Measurements from ENCODE around the gene ATXN7L3.

ATXN7L3 gene

DNA sequence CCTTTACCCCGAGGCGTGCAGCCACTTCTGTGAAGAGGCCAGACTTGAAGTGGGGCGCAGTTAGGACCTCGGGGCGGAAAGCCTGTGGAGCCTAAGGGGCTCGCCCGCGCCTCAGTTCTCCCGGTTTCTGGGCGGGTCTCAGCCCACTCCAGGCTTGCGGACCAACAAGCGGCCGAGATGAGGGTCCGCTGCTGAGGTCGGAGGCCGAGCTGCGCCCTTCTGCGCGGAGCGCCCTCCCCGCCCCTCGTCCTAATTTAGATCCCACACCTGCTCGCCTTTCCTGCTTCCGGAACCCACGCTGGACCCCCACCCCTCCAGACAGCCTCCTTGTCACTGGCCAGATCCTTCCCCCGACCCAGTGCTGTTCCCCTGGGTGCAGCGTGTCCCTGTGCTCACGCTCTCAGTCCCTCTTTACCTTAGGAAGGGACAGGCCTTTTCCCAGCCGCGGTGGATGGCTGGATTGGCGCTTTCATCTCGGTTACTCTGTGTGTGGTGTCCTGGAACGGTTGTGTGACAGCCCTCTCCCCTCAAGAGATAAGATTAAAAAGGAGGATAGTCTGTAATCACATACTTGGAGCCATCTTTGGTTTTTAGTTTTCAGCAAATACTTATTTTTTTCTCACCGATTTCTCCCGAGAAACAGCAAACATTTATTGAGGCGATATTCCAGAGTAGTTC lies 933 bp upstream of the ATXN7L3 start:
- no peak for DNase-seq (ENCODE audit: low read depth in 2 of 2)

DNA sequence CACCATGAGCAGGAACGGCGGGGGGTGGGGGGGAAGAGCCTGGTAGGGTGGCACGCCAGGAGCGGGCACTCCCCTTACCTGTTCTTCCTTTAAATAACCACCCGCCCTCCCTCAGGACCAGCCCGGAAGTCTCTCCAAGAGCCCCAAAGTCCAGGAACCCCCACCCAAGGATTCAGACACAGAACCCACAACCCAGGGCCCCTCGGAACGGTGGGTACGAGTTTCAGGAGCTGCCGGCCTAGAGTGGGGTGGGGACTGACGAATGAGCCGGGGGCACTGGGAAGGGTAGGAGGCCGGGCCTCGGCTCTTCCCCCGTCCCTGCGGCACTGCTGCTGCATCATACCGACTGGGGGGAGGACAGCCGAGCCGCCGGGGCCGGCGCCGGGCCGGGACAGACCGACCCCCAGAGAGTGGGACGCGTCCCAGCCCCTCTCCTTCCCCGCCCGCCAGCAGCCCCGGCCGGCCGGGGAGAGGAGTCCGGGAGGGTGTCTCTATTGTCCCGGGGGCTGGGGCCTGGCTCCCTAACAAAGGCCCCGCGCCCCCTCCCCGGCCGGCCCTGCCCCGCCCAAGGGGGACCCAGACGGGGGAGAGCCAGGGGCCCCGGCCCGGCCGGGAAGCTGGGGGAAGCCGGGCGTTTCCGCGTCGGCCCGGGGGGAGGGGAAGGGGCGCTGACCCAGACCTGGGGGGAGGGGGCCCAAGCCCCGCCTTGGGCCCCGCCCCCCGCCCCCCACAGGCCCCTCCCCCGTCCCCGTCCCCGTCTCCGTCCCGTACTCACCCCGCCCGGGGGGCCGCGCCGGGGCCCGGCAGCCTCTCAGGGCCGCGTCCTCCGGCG lies 747 bp downstream of the ATXN7L3 start:
- DNase-seq (ENCODE audit: low read depth in 2 of 2), result peak in 1 of 2 donors; percentile 59

DNA sequence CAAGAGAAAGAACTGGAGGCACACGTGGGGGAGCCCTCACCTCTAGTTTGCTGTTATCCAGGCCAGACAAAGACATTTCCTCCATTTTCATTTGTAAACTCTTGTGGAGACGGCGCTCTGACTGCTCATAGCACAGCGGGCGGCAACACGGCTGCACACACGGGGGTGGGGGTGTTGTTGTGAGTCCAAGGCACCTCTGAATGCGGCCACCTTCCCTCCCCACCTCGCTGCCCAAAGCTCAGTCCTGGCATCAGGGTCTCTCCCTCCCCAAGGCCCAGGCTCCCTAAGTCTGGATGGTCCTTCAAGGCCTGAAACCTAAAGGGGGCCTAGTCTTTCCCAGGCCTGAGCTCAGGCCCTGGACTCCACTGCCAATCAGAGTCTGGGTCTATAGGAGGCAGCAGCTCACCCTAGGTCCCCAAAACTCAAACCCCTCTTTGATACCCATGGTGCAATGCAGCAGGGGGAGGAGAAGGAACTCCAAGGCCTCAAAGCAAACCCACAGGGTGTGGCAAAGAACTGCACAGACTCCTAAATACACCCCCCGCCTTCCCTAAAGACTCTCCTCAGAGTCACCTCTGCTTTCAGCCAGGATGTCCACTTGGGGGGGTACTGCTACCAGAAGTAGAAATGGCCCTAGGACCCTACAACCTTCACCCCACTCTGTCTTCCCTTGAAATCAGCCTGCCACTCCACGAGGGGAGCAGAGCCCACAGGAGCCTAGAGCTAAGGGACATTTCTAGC lies 1.5 kb downstream of the ATXN7L3 start:
- DNase-seq (ENCODE audit: low read depth in 2 of 2), result no peak

DNA sequence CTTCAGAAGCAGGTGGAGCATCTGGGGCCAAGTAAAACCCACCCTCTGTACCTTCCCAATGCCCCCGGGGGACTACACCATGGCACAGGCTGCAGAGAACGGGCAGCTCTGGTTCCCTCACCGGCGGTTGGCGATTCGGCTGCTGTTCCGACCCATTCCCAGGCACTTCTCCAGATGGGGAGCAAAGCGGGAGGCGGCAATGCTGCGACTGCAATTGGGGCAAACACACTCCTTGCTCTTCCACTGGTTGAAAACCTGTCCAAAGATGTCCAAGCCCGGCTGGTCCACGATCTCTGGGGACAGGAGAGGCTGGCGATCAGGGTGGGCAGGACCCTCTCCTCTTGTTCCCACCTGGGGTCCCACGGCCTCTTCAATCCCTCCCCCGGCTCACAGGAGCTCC lies 2.6 kb downstream of the ATXN7L3 start:
- DNase-seq (ENCODE audit: low read depth in 2 of 2), result no peak

DNA sequence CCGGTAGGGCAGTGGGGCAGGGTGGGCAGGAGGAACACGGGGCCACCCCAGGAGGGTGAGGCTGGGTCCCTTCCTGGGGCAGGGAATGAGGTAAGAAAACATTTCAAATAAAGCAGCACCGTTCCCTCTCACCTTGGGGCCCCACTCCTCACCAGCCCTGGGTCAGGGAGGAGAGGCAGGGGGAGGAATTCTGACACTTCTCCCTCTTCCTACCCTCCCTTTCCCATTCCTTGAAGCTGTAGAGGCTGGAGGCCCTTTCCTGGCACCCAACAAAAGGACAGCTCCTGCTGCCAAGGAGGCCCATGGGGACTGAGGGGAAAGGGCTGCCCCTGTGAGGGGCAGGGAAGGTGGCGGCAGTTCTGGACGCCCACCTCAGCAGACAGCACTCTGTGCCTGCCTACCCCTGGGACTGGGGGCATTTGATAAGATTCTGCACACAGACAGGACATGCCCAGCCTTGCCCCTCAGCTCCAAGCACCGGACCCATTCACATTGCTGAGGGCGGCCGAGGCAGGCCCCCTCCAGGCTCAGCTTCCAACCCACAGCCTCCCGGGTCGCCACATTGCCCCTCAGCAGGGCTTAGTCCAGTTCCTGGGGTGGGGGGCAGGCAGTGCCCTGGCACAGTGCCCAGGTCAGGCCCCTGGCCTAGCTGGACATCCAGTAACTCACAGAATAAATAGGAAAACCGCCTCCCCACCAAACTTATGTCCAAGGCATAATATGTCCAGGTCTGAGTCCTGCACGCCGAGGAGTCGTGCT lies 6.2 kb downstream of the ATXN7L3 start:
- DNase-seq (ENCODE audit: low read depth in 2 of 2), result no peak

DNA sequence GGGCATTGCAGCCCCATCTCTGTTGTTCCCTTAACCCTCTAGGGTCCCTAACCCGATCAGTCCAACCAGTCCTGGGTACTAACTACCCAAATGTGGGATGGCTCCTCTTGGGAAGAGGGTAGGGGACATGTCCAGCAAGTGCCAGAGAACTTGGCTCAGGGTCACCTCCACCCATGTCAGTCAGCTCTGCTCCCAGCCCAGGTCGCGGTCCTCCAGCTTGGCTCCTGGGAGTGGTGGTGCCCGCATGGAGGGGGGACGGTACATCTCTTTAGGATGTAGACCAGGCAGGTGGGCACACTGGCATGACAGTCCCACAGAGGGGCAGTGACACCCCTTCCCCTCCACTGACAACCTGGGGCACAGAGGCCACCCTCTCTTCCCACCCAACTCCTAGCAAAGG lies 6.9 kb downstream of the ATXN7L3 start:
- no peak for DNase-seq (ENCODE audit: low read depth in 2 of 2)

DNA sequence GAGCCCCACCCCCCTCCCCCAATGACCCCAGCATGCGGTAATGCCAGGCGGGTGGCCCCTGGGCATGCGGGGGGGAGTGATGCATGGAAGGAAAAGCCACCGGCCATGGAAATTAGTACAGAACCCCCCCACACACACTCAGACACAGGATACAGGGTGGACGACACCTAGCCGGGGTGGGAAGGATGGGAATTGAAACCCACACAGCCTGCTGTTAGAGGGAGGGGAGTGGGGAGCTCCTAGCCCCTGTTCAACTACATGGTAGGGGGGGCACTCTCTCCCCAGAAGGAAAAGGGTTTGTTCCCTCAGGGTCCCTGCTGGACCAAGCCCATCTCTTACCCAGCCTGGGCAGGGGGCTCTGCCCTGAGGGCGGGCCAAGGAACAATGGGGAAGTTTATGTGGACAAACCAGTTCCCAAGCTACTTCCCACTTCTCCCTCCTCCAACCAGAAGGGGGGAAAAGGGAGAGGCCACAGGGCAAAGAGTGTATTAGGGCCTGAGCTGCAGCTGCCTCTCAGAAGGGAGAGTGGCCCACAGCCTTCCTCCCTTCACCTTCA lies 7.7 kb downstream of the ATXN7L3 start:
- DNase-seq (ENCODE audit: low read depth in 2 of 2), result no peak

DNA sequence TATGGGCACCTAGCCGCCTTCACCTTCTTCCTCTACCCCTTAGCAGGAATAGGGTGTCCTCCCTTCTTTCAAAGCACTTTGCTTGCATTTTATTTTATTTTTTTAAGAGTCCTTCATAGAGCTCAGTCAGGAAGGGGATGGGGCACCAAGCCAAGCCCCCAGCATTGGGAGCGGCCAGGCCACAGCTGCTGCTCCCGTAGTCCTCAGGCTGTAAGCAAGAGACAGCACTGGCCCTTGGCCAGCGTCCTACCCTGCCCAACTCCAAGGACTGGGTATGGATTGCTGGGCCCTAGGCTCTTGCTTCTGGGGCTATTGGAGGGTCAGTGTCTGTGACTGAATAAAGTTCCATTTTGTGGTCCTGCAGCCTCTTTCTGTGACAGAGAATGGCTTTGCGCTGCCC lies 8.3 kb downstream of the ATXN7L3 start:
- no peak for DNase-seq (ENCODE audit: low read depth in 2 of 2)

DNA sequence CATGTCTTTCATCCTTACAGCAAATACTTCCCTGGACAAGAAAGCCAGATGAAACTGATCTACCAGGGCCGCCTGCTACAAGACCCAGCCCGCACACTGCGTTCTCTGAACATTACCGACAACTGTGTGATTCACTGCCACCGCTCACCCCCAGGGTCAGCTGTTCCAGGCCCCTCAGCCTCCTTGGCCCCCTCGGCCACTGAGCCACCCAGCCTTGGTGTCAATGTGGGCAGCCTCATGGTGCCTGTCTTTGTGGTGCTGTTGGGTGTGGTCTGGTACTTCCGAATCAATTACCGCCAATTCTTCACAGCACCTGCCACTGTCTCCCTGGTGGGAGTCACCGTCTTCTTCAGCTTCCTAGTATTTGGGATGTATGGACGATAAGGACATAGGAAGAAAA lies 9.2 kb downstream of the ATXN7L3 start:
- DNase-seq (ENCODE audit: low read depth in 2 of 2), result no peak

DNA sequence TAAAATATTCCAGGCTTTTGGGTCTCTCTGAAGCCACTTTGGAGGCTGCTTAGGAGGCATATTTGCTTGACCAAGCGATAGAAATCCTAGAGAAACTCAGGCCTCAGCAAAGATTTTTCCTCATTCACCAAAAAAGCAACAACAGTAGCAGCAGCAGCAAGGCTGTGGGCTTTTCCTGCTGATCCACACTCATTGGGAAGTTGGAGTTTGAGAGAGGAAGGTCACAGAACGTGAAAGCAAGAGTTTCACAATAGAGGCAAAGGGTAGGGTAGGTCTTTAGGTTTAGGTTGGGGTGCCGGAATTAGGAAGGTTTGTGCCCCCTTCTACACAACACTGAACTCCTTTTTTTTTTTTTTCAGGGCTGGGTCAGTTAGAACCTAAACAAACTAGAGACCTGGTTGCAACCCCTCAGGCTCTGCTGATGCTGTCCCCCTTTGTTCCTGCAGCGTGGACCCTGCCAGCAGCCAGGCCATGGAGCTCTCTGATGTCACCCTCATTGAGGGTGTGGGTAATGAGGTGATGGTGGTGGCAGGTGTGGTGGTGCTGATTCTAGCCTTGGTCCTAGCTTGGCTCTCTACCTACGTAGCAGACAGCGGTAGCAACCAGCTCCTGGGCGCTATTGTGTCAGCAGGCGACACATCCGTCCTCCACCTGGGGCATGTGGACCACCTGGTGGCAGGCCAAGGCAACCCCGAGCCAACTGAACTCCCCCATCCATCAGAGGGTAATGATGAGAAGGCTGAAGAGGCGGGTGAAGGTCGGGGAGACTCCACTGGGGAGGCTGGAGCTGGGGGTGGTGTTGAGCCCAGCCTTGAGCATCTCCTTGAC lies 10.9 kb downstream of the ATXN7L3 start:
- no peak for DNase-seq (ENCODE audit: low read depth in 2 of 2)

DNA sequence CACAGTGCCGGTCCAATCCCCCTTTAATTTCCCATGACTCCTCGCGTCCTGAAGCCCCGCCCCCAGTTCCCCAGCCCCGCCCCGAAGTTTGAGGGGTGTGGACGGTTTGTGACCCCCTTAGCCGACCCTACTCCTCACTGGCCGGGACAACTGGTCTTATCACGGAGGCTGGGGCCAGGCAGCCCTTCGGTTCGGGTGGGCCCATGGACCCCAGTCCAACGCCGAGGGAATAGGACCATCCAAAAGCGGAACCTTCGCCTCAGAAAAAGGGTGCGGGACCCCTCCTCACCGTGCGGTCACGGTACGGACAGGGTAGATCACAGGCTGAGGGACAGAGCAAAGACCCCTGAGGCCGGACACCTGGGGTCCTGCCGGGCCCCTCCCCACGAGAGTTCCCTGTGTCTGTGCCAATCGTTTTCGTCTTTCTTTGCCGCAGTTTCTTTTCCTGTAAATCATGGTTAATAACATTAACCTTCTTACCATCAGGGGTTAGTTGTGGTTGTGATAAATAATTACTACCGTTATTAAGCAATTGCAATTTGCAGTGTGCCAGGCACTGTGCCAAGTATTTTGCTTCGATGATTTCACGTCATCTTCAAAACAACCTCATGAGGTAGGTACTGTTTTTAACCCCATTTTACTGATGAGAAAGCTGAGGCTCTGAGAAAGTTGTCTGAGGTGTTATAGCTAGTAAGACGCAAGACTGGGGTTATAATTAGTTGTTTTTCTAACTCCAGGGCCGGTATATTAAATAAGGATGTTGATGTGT lies 12.4 kb downstream of the ATXN7L3 start:
- DNase-seq (ENCODE audit: low read depth in 2 of 2), result no peak

DNA sequence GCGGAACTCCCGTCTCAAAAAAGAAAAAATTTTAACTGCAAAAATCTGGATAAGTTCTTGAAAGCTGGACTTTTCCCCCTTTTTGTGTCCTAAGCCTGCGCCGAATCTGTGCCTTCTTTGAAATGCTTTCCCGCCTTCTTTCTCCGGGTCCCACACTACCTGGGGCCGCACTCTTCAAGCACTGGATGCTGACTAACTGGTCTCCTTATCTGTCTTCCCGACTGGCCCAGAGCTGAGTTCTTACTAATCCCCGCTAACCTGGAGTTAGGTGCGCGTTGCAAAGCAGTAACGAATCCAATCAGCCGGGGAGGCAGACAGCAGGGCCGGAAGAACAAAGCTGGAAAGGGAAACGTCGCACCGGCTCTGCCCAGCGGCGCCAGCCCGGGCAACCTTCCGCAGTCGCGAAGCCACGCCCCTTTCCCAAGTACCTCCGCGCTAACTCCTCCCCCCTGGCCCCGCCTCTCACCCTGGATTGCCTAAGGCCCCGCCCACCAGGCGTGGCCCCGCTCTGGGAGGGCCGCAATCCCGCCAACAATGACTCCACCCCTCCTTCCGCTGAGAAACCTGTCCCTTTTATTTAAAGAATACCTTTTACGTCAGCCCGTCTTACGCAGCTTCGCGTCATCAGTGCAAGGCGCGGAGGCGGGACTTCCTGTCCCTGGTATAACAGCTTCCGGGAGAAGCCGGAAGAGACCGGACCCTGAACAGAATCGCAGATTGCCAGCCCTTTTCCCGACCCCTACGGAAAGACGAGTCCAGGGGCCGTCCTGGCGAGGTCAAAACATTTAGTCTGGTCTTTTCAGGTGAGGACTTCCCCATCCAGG lies 13.2 kb downstream of the ATXN7L3 start, which contains the start of gene TMUB2:
Gene TMUB2 (plus strand): TSS at position 666 of the 824 bp plus-strand sequence. CDS start 737 bp downstream, outside the sequence.
- peak; percentile 99 to 100 for DNase-seq (ENCODE audit: low read depth in 2 of 2)

DNA sequence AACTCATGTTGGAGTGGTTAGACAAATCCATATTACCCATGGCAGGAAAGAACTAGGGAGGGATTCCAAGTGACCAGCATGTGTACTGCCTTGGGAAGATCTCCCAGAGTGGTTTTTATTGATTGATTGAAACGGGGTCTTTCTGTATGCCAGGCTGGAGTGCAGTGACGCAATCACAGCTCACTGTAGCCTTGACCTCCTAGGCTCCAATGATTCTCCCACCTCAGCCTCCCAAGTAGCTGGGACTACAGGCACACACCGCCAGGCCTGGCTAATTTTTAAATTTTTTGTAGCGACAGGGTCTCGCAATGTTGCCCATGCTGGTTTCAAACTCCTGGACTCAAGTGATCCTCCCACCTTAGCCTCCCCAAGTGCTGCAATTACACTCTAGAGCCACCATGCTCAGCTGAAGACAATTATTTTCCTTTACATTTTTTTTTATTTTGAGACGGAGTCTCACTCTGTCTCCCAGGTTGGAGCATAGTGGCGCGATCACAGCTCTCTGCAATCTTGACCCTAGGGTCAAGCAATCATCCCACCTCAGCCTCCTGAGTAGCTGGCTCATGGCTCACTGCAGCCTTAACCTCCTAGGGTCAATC lies 15.4 kb downstream of the ATXN7L3 start:
- no peak for DNase-seq (ENCODE audit: low read depth in 2 of 2)

DNA sequence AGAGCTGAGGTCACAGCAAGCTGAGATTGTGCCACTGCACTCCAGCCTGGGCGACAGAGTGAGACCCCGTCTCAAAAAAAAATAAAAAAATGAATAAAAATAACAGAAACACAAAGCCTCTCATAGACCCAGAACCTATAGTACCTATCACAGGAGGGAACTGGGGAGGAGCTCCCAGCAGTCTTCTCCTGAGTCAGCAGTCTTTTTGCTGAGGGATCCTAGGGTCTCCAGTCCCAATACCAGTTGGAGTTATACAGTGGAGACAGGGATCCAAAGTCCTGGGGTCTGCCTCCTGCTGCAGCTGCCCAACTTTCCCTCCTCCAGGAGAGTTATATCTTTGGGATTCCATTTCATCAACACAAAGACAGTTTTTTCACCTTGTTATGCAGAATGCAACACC lies 16.7 kb downstream of the ATXN7L3 start:
- no peak for DNase-seq (ENCODE audit: low read depth in 2 of 2)

DNA sequence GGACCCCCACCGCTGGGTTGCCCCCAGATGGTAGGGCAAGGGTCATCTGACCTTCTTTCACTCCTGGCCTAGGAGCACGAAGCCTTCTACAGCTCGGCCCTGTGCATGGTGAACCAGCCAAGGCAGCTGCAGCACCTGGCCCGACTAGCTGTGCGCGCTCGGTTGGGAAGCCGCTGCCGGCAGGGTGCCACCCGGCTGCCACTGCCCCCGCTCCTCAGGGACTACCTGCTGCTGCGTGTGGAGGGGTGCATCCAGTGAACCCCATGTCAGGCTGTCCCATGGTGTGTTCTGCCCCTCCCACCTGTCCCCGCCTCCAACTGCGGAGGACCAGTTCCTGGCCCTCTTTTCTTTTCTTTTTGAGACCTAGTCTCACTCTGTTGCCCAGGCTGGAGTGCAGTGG lies 21.6 kb downstream of the ATXN7L3 start:
- DNase-seq (ENCODE audit: low read depth in 2 of 2), result no peak

DNA sequence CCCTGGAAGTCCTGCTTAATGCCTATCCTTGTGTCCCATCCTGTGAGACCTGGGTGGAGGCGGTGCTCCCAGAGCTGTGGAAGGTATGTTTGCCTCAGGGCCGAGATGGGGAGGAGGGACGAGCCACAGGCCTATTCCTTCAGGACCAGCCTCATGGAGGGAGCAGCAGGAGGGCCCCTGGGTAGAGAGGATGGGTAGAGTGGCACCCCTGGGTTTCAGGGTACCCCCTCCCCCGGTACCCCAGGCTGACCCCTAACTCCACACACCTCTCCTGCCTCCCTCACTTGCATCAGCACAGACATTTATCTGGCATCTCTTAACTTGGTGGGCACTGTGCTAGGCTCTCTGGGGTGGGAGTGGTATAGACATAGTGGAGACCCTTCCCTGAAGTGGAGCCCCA lies 22.0 kb downstream of the ATXN7L3 start:
- DNase-seq (ENCODE audit: low read depth in 2 of 2), result no peak

DNA sequence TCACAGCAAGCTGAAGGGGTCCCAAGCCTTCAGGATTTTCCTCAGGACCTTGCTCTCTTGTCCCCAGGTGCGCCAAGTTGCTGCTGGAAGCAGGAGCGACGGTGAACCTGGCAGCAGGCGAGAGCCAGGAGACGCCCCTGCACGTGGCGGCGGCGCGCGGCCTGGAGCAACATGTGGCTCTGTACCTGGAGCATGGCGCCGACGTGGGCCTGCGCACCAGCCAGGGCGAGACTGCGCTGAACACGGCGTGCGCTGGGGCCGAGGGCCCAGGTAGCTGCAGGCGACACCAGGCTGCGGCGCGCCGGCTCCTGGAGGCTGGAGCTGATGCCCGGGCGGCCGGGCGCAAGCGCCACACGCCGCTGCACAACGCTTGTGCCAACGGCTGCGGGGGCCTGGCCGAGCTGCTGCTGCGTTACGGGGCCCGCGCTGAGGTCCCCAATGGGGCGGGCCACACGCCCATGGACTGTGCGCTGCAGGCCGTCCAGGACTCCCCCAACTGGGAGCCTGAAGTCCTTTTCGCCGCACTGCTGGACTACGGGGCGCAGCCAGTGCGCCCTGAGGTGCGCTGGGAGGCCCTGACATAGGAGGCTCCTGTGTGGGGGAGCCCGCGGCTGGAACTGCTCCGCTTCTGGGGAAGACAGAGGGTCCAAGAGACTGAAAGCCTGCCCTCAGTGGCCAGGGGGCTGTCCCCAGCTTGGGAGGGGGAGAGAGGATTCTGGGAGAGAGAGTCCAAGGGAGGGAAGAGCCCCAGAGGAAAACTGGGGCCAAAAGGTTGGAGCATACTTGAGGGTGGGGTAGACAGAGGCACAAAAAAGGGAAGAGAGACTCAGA lies 22.8 kb downstream of the ATXN7L3 start:
- no peak for DNase-seq (ENCODE audit: low read depth in 2 of 2)

DNA sequence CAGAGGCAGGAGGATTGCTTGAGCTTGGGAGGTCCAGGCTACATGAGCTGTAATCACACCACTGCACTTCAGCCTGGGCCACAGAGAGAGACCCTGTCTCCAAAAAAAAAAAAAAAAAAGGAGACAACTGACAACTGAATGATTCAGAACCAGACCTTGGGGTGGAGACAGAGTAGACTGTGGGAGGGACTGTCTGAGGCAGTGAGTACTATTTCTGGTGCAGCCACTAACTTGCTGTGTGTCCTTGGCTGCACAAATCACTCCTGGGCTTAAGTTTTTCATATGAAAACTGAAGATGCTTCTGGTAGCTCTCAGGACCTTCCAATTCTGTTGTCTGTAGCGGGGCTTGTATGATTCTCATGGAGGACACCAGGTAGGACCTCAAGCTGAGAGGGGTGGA lies 23.4 kb downstream of the ATXN7L3 start:
- DNase-seq (ENCODE audit: low read depth in 2 of 2), result no peak
